HG02943 (cell line): ENCODE data around the gene TXNDC12.
"Not testable (repeated sequence)": the region's sequence is repeated elsewhere in the genome, so short reads cannot be mapped to it uniquely, and the experiment has no call there.

Experiments used
- ATAC-seq: cut with Tn5 transposase; IDR thresholded peaks from one replicate; pipeline ENCODE4 v1.9.1; 2021; ENCODE audit warnings: mild to moderate bottlenecking, low read depth, moderate library complexity; ENCODE audit not compliant: unreplicated experiment

Gene TXNDC12

DNA sequence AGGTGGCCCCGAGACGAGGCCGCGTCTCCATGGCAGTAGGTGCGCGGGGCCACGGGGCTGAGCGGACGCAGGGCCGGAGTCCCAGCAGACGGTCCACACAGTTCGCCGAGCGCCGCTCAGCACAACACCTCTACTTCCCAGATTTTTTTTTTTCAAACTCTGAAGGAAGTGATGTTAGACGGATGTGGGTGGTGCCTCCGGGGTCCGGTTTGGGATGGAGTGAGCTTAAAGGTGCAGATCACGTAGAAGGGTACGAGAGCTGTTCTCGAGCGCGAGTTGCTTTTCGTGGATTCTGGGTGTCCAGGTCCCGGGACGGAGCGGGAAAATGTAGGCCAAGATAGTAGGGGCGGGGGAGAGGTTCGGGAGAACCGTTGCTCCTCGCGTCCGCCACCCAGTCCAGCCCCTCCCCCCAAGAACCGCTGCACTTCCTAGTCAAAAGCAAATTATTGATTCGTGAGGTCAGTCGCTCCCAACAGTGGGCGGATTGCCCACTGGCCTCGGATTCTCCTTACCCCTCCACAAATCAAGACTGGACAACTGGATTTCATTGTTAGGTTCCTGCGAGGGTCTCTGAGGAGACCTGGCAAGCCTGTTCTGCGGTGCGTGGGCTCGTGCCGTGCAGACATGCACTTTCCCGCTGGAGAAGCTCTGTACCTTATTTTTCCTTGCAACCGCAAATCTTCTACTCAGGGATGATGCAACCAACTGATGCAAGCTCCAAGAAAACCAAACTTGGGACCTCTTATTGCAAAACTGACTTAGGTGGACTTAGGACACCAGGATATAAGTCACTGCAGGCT lies at the start of gene TXNDC12:
Gene TXNDC12 (minus strand): TSS at position 126 of the 800 bp plus-strand sequence. CDS start 95 bp downstream, at position 31.
- peak; percentile 42 for ATAC-seq

DNA sequence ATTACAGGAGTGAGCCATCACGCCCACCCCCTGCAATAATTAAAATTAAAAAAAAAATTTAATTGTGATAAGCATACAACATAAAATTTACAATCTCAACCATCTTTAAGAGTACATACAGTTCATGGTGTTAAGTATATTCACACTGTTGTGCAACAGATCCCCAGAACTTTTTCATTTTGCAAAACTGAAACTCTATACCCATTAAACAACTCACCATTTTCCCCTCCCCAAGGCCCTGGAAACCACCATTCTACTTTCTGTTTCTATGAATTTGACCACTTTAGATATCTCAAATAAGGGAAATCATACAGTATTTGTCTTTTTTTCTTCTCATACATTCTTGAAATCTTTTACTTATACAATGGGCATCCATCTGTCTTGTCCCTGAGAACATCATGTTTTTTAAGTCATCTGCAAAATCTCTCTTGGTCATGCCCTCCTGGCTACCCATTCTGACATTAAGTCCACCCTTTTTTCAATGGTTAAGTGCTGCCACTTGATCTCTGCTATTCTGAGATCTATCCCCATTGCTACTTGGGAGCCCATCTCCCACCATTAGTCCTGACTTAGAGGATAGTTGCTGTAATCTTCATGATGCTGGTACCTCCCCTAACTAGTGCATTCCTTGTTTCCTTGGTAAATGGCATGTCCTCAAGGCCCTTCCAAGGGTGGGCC lies 47.5 kb upstream of the TXNDC12 start:
- no peak for ATAC-seq

- no peak for ATAC-seq
Observed at GRCh38 chr1:52098139-52098871, 43.3 kb upstream of the TXNDC12 start.

GRCh38 chr1:52096216-52096615 lies 41.2 kb upstream of the TXNDC12 start:
- ATAC-seq: no peak

GRCh38 chr1:52094300-52094699 lies 39.3 kb upstream of the TXNDC12 start:
- not testable (repeated sequence) for ATAC-seq

GRCh38 chr1:52087892-52088291 lies 32.9 kb upstream of the TXNDC12 start:
- ATAC-seq: not testable (repeated sequence)

- no peak for ATAC-seq
Observed at GRCh38 chr1:52080014-52080415, 25.0 kb upstream of the TXNDC12 start.

DNA sequence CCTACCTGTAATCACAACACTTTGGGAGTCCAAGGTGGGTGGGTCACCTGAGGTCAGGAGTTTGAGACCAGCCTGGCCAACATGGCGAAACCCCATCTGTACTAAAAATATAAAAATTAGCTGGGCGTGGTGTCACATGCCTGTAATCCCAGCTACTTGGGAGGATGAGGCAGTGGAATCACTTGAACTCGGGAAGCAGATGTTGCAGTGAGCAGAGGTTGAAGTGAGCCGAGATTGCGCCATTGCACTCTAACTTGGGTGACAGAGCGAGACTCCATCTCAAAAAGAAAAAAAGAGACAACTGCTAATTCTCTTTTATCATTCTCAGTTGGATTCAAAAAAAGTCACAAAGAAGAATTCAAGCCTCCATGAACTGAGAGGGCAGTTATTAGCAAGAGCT lies 22.3 kb upstream of the TXNDC12 start:
- ATAC-seq: not testable (repeated sequence)

DNA sequence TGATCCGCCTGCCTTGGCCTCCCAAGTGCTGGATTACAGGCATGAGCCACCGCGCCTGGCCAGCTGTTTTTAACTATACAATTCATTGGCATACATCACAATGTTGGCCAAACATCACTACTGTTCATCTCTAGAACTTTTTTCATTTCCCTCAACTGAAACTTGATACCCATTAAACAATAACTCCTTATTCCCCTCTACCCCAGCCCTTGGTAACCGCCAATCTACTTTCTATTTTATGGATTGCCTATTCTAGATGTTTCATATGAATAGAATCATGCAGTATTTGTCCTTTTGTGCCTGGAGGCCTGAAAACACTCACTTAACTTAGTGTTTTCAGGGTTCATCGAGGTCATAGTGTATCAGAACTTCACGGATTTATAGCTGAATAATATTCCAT lies 17.3 kb upstream of the TXNDC12 start:
- ATAC-seq: no peak

DNA sequence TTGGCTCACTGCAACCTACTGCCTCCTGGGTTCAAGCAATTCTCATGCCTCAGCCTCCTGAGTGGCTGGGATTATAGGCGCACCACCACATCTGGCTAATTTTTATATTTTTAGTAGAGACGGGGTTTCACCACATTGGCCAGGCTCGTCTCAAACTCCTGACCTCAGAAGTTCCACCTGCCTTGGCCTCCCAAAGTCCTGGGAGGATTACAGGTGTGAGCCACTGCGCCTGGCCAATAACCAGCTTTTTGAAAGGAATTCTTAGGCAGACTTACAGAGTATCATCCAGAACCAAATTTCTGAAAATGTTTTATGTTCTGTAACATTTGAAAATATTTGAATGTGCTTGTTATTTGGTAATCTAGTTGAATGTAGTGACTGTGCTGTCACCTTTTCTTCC lies 15.7 kb upstream of the TXNDC12 start:
- no peak for ATAC-seq

GRCh38 chr1:52063192-52063591 lies 8.2 kb upstream of the TXNDC12 start:
- ATAC-seq: no peak

DNA sequence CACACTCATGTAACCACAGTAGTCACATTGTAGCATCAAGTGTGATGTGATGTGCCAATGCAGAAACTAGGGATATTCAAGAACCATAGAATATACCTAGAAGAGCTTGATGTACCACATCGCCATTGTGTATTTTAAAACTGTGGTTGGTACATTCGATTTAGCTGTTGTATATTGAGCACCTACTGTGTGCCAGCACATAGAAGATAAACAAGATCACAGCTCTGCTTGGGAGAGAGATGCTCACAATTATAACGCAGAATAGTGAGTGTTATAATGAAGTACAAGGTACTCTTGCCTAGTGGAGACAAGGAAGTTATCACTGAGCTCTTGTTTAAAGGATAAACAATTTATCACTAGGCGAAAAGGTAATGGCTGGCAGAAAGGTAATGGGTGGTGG lies 5.8 kb upstream of the TXNDC12 start:
- no peak for ATAC-seq

GRCh38 chr1:52059888-52060287 lies 4.9 kb upstream of the TXNDC12 start:
- ATAC-seq: no peak

- no peak for ATAC-seq
Observed at GRCh38 chr1:52059321-52059720, 4.3 kb upstream of the TXNDC12 start.

DNA sequence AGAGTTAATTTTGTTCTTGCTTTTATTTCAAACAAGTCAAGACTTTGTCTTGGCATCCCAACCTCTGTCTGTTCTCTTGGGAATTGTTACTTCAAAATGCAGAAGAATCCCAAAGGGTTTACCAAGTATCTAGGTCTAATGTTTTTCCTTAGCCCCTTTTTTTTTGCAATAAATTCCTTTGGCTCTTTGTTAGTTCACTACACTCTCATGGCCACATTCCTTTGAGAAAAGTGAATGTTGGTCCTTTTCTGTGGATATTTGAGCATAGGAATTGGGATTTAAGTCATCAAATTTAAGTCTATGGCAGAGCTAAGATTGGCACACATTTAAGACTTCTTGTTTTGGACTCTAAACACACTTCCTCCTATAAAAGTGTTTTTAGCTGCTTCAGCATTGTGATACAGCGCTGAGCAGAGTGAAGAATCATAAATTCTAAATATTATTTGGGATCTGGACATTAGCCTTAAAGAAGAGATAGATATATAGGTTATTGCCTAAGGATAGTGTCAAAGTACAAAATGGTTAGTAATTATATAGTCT lies 3.0 kb upstream of the TXNDC12 start:
- ATAC-seq: no peak

GRCh38 chr1:52057255-52057654 lies 2.3 kb upstream of the TXNDC12 start:
- ATAC-seq: no peak

GRCh38 chr1:52056937-52057231 lies 1.9 kb upstream of the TXNDC12 start:
- peak; percentile 41 for ATAC-seq

DNA sequence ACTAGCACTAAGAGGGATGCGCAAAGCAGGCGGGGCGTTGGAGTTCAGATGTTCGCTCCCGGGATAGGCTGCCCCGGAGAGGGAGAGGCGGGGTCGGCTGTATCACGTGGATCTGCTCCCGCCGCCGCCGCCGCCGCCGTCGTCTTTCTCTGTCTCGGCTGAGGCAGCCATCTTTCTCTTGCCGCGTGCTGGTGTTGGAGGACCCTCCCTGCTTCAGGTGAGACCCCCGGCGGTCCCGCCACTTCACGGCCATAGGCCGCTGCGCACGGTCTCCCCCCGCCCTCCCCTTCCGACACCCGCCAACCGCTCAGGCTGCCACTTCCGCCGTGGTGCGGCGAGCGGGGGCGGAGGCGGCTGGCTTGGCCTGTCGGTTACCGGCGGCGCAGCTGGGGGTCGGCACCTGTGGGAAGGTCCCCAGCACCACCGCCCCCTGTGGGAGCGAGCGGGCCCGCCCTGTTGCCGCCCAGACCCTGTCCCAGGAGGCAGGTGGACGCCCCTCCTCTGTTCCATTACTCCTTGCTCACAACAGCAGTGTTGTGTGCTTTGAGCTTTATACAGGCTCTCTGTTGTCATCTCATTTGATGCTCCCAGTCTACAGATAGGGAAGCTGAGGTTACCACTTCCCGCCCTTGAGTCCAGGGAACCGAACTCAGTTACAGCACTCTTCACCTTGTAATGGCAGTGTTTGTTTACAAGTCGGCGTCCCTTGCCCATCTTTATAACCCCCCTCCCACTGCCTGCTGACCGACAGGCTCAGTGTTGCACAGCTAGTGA lies 1.4 kb upstream of the TXNDC12 start, which contains the start of gene BTF3L4:
Gene BTF3L4 (plus strand): TSS at position 133 of the 774 bp plus-strand sequence. CDS start 3,553 bp downstream, outside the sequence.
- ATAC-seq: peak; percentile 81

DNA sequence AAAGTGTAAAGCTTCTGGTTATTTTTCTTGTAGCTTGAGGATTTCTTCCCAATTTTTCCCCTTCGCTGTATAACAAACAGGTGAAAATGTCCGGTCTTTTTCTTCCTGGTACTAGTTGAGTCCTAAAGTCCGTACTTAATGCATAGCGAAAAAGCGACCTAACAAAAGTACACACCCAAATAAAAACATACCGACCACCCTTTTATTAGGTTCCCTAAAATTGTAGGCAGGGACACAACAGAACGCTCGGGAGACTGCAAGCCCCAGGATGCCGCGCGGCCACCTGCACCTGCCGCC lies 823 bp upstream of the TXNDC12 start:
- ATAC-seq: no peak

DNA sequence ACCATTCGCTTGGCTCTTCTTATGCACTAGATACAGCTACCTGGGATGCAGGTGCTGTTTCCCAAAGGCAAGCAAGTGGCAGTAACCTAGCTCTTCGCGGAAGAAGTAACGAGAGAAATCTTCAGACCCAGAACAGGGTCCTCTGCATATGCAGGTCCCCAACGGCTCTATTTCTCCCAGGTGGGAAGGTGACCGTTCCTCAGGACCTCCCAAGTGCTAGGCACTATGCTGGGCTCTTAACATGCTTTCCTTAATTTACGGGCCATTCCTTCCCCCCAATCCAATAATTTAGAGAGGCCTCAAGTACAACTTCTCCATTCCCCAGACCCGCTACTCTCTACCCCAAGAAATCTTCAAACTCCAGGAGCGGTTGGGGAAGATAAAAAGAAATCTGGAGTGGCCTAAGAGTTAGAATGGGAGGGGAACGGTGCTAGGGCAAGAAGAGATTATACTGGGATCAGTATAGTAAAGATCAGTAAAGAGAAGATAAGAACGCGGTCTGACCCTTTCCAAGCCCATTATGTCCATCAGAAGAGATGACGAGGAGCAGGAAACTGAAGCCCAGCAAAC lies 410 bp downstream of the TXNDC12 start:
- no peak for ATAC-seq
